Measurements from ENCODE around the gene PANX1.

PANX1 gene

DNA sequence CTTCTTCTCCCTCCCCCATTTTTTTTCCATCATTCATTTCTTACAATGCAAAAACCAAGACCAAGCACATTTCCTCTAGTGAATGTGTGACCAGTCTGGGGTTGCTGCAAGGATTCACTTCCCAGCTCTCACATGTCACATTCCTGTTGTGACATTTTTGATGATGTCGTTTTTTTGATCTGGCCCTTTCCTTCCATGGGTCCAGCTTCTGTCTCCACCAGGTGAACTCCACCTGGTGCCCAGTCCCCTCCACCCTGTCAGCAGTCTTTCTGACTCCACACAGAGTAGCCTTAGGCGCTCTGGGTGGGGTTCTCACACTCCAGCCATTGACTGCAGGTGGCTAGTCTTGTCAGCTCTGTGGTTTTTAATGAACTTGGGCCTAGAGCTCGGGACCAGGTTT, 15.6 kb downstream of the PANX1 start:
- H3K4me3 ChIP-seq (ENCODE audit: low read depth, low read length): no peak overlapping the region
- DNase-seq (ENCODE audit: low read depth, low spot score): no peak
- TF ChIP-seq, protein P1, sequence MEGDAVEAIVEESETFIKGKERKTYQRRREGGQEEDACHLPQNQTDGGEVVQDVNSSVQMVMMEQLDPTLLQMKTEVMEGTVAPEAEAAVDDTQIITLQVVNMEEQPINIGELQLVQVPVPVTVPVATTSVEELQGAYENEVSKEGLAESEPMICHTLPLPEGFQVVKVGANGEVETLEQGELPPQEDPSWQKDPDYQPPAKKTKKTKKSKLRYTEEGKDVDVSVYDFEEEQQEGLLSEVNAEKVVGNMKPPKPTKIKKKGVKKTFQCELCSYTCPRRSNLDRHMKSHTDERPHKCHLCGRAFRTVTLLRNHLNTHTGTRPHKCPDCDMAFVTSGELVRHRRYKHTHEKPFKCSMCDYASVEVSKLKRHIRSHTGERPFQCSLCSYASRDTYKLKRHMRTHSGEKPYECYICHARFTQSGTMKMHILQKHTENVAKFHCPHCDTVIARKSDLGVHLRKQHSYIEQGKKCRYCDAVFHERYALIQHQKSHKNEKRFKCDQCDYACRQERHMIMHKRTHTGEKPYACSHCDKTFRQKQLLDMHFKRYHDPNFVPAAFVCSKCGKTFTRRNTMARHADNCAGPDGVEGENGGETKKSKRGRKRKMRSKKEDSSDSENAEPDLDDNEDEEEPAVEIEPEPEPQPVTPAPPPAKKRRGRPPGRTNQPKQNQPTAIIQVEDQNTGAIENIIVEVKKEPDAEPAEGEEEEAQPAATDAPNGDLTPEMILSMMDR (IDR thresholded peaks at IDR 0.05; ENCODE audit: insufficient read depth, low read length, missing control alignments): no peak
- POLR2A ChIA-PET: no interaction called here
- CTCF ChIA-PET: interaction anchor here (0.5 to 2.8 kb wide), 5 partner anchors 13 to 288 kb away, joined by 3 to 13 read pairs (median 5); no protein-coding TSS in a partner anchor

DNA sequence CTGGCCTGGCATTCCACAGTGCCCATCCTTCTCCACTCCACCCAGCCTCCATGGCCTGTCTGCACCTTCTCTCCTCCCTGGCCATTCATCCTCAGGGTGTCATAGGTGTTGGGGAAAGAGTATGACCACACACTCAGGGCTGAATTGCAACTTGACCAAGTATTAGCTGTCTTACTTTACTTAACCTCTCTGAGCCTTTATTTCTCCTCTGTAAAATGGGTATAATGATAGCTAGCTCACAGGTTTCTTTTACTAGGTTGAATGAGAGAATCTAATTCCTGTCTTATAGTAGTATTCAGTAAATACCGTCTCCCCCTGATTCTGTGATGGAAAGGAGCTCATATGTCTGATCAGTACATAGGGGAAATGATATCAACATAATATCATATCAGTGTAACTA, 16.0 kb downstream of the PANX1 start:
- TF ChIP-seq, protein P1 (IDR thresholded peaks at IDR 0.05; ENCODE audit: insufficient read depth, low read length, missing control alignments): no peak
- POLR2A ChIA-PET: no interaction called here
- CTCF ChIA-PET: interaction anchor here (0.5 to 2.8 kb wide), 5 partner anchors 13 to 287 kb away, joined by 3 to 13 read pairs (median 5); no protein-coding TSS in a partner anchor
- no peak for DNase-seq (ENCODE audit: low read depth, low spot score)
- H3K4me3 ChIP-seq (ENCODE audit: low read depth, low read length): no peak overlapping the region

DNA sequence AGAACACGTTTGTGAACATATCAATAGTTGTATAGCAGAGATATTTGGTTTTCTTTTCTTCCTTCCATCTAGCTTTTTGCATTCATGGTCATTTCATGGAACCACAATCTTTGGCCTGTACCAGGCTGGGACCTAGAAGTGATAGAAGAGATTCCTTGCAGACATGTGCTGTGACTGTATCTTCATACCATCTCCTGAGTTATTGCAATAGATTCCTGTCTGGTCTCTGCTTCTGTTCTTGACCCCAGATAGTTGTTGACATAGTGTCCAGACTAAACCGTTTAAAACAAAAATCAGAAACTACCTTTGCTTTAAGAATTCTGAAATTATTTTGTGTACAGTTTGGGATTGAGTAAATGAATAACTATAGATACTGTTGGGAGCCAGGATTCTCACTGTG, 16.8 kb downstream of the PANX1 start:
- POLR2A ChIA-PET: no interaction called here
- DNase-seq (ENCODE audit: low read depth, low spot score): no peak
- TF ChIP-seq, protein P1 (IDR thresholded peaks at IDR 0.05; ENCODE audit: insufficient read depth, low read length, missing control alignments): no peak
- no peak overlapping the region for H3K4me3 ChIP-seq (ENCODE audit: low read depth, low read length)
- CTCF ChIA-PET: interaction anchor here (1.1 to 2.1 kb wide), 4 partner anchors 8 to 250 kb away, joined by 3 to 8 read pairs (median 5); no protein-coding TSS in a partner anchor

DNA sequence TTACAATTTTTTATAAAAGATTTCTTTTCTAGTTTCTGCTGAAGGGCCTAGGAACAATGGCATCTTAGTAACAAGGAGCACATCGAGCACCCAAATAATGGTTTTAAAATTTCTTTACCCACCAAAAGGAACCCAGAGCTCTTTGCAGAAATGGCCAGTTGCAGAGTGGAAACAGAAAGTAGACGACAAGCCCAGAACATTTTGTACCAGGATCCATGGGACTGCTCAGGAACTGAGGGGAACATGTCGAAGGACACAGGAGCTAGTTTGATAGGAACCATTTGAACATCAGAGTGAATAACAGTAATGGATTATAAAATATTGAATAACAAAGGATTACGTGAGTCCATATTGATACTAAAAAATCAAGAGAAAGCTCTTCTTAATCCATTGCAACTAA, 17.3 kb downstream of the PANX1 start:
- TF ChIP-seq, protein P1 (IDR thresholded peaks at IDR 0.05; ENCODE audit: insufficient read depth, low read length, missing control alignments): no peak
- DNase-seq (ENCODE audit: low read depth, low spot score): no peak
- POLR2A ChIA-PET: no interaction called here
- CTCF ChIA-PET: interaction anchor here (1.1 kb wide), 2 partner anchors 8 to 10 kb away, joined by 3 to 5 read pairs; no protein-coding TSS in a partner anchor
- H3K4me3 ChIP-seq (ENCODE audit: low read depth, low read length): no peak overlapping the region

DNA sequence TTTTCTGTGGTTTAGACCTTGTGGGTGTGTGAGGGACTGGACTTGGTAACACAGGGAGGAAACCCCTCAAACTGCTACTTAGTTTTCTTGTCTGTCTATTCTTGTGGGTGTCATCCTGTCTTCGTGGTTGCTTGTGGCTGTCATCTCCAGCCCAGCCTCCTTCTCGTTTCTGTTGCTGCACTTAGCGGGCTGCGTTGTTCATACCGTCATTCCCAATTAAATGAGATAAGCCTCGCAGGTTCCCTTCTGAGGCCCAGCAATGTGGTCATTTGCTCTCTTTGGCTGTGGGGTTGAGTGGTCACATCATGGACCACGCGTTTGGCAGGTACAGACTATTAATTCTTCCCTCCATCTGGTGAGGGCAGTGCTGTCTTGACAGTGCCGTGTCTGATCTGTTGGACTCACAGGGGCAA, 18.8 kb downstream of the PANX1 start:
- CTCF ChIA-PET: interaction anchor here (1.3 kb wide), 1 partner anchor 11 kb away, joined by 4 read pairs; no protein-coding TSS in a partner anchor
- H3K4me3 ChIP-seq (ENCODE audit: low read depth, low read length): no peak overlapping the region
- TF ChIP-seq, protein P1 (IDR thresholded peaks at IDR 0.05; ENCODE audit: insufficient read depth, low read length, missing control alignments): no peak
- DNase-seq (ENCODE audit: low read depth, low spot score): no peak
- POLR2A ChIA-PET: no interaction called here

DNA sequence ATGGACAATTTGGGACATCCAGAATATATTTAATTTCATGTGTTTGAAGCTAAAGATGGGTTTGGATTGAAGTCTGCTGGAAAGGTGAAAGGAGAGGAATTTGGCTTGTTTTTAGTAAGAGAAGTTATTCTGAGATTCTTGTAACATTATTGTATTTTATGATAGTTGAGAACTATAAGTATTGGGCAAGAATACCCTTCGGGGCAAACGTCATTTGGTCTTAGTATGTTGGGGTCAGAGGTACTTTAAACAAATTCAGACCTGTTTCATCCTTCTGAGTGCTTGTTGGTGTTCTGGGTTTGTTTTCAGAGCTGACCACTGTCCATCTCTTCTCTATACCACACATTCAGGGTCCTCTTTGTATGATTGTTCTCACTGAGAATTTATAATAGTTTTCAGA, 19.5 kb downstream of the PANX1 start:
- ChIA-PET CTCF (interaction anchor here (0.7 to 1.3 kb wide), 2 partner anchors 12 to 306 kb away, joined by 4 to 5 read pairs; no protein-coding TSS in a partner anchor), POLR2A (no interaction called here)
- no peak for DNase-seq (ENCODE audit: low read depth, low spot score)
- no peak overlapping the region for H3K4me3 ChIP-seq (ENCODE audit: low read depth, low read length)
- TF ChIP-seq, protein P1 (IDR thresholded peaks at IDR 0.05; ENCODE audit: insufficient read depth, low read length, missing control alignments): no peak
